Adrenal gland (tissue), 12 donors: ENCODE results near the gene PRAF2. TPM values are rescaled to one million over a fixed set of nuclear protein-coding genes. Genes with fewer than 3 reads are reported as not detected.
A peak's percentile ranks its signal among the peaks of the same experiment; 100 is the strongest.

ENCODE experiments used
- DNase-seq, 7 donors: peaks; one replicate each; pipeline ENCODE4 v3.0.0-alpha.2; 2019 to 2020
- H3K27ac ChIP-seq, 5 donors: fragments of 200-600 bp; sonication (generic) in 4 of 5; 1 replicate in 3 of 5; 2 replicates in 2 of 5; pipeline versions ENCODE4 v1.5.1 to v1.8.0; 2016 to 2020; ENCODE audit warnings: mild to moderate bottlenecking in 1 of 5
- H3K27me3 ChIP-seq: fragments of 200-600 bp; 2 replicates; pipeline ENCODE4 v1.8.0; 2021
- H3K36me3 ChIP-seq, 2 donors: fragments of 200-600 bp; replicated peaks in 1 of 2; 1 replicate in 1 of 2; 2 replicates in 1 of 2; pipeline versions ENCODE4 v1.5.1 to v1.8.0; 2018 to 2022
- H3K4me1 ChIP-seq, 2 donors: fragments of 200-600 bp; replicated peaks in 1 of 2; 1 replicate in 1 of 2; 2 replicates in 1 of 2; pipeline versions ENCODE4 v1.5.1 to v1.8.0; 2018 to 2021
- H3K4me3 ChIP-seq, 4 donors: fragments of 200-600 bp; sonication (generic) in 3 of 4; one replicate each; pipeline ENCODE4 v1.5.1; 2016 to 2018
- H3K9me3 ChIP-seq, 3 donors: fragments of 200-600 bp; sonication (generic) in 1 of 3; replicated peaks in 1 of 3; 1 replicate in 2 of 3; 2 replicates in 1 of 3; pipeline versions ENCODE4 v1.5.1 to v1.8.0; 2016 to 2021
- POLR2A ChIP-seq, 2 donors: fragments of 450-650 bp; IDR thresholded peaks; one replicate each; pipeline ENCODE4 v1.6.1; 2017; ENCODE audit warnings: antibody characterized with exemption in 2 of 2, mild to moderate bottlenecking in 2 of 2, moderate library complexity in 1 of 2
- WGBS, 4 donors: extraction: QIAGEN DNeasy Blood & Tissue Kit in 2 of 4; methylation state at CpG; one replicate each; pipeline versions ENCODE4 v1.1.5 to v1.1.7; 2013 to 2017; 5-methylcytosine and 5-hydroxymethylcytosine counted together
- intact Hi-C, 2 donors: fragments of 100-400 bp; cut with DNase I; formaldehyde crosslinking; loops; one replicate each; pipeline versions ENCODE4 v1.14.1 to v1.15.0; 2022 to 2023
- polyA plus RNA-seq, 3 donors: library from polyadenylated mRNA; stranded (reverse); fragments of 200-250 nt in 2 of 3; fragments of 350-450 nt in 1 of 3; fragmentation: Illumina TruSeq in 1 of 3; extraction: RNeasy Lipid Tissue Mini Kit (QIAGEN cat#74804) in 1 of 3; gene quantifications; one replicate each; pipeline ENCODE4 v1.2.3, GENCODE V29; 2013 to 2014
- total RNA-seq, 9 donors: library from RNA; depleted of rRNA in 4 of 9; stranded (reverse); fragments of >200 nt in 4 of 9; fragments of 120-200 nt in 1 of 9; fragmentation: NEBNext Ultra II Directional in 1 of 9; extraction: Animal tissue kit (Norgen Biotek cat#: 25700) in 1 of 9; gene quantifications; one replicate each; pipeline versions ENCODE4 v1.1.0 to v1.2.4, GENCODE V29; 2013 to 2023
- TF ChIP-seq, protein P1 (sequence below), 6 experiments: fragments of 450-650 bp in 4 of 6; fragments of 200-600 bp in 2 of 6; sonication (generic) in 1 of 6; IDR thresholded peaks; 1 replicate in 5 of 6; 2 replicates in 1 of 6; pipeline versions ENCODE4 v1.5.1 to v1.8.0; 2016 to 2021; ENCODE audit warnings: antibody characterized with exemption in 6 of 6, mild to moderate bottlenecking in 2 of 6, moderate library complexity in 1 of 6
- donor health status: healthy with polysubstance abuse.
- donor health status: Bipolar disorder and iron deficiency.
- donor health status: DM: yes; HTN: yes; CAD: no.
- donor health status: DM: no; HTN: no; CAD: no.
- donor health status: DM: no; HTN: no; CAD: no.
- donor health status: DM: yes; HTN: yes; CAD: no.

The PRAF2 gene
- total and polyA plus RNA-seq, 12 donors, result 9.7 to 100 (median 37.3) TPM

DNA sequence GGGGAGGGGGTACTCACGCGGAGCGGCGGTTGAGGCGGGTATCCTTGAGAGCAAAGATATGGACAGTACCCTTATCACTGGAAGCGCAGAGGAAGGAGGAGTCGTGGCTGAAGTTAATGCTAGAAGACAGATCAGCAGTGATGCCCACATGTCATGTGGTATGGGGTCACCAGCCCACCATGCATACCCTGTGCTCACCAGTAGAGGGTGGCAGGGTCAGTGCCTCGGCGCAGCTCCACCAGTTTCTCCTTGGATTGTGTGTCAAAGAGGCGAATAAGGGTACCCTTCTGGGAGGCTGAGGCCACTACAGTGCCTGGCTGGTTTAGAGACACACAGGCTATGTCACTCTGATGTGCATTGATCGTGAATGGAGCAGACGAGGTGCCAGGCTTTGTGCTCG lies 1.5 kb upstream of the PRAF2 start:
- peaks cover 0 to 3% of the 10 kb centered on the region in 2 donors for H3K4me1 ChIP-seq
- H3K9me3 ChIP-seq, result no peaks in the 10 kb centered on the region
- no peak overlapping the region for H3K27ac ChIP-seq
- peaks cover 0 to 5% of the 10 kb centered on the region in 2 donors for H3K36me3 ChIP-seq
- intact Hi-C loops, result no loop called here
- no peak for TF ChIP-seq POLR2A (IDR thresholded peaks at IDR 0.05)
- TF ChIP-seq, protein P1, sequence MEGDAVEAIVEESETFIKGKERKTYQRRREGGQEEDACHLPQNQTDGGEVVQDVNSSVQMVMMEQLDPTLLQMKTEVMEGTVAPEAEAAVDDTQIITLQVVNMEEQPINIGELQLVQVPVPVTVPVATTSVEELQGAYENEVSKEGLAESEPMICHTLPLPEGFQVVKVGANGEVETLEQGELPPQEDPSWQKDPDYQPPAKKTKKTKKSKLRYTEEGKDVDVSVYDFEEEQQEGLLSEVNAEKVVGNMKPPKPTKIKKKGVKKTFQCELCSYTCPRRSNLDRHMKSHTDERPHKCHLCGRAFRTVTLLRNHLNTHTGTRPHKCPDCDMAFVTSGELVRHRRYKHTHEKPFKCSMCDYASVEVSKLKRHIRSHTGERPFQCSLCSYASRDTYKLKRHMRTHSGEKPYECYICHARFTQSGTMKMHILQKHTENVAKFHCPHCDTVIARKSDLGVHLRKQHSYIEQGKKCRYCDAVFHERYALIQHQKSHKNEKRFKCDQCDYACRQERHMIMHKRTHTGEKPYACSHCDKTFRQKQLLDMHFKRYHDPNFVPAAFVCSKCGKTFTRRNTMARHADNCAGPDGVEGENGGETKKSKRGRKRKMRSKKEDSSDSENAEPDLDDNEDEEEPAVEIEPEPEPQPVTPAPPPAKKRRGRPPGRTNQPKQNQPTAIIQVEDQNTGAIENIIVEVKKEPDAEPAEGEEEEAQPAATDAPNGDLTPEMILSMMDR (IDR thresholded peaks at IDR 0.05), result no peak
- H3K4me3 ChIP-seq, result no peak overlapping the region
- H3K27me3 ChIP-seq, result no peaks in the 10 kb centered on the region
- 82 to 89% (median 87%) methylated on average over 7 to 13 of the region's 13 CpGs for WGBS, 4 donors
- no peak for DNase-seq

DNA sequence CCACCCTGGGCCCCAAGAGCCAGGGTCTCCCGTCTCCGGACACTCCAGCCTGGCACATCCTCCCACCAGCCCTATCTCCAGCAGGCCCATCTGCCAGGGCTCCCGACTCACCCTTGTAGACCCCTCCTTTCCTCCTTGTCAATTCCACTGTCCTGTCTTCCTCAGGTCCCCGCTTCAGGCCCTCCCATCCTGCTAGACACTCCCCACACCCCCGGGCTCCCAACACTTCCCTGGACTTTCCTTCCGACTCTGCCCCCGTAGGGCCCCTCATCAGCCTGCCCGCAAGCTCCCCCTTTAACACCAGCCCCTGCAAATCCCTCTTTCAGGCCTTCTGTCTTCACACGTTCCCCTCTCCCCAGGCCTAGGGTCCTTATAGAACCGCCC lies 1.1 kb downstream of the PRAF2 start:
- H3K27me3 ChIP-seq, result no peaks in the 10 kb centered on the region
- H3K4me3 ChIP-seq, result peak overlapping the region in 1 of 4 donors; percentile 55
- no peaks in the 10 kb centered on the region for H3K9me3 ChIP-seq
- TF ChIP-seq, protein P1 (IDR thresholded peaks at IDR 0.05), result no peak
- no peak for TF ChIP-seq POLR2A (IDR thresholded peaks at IDR 0.05)
- no peak for DNase-seq
- H3K27ac ChIP-seq, result peak overlapping the region in 2 of 5 donors; percentile 50 to 80
- intact Hi-C loops, result no loop called here
- peaks cover 0 to 4% of the 10 kb centered on the region in 2 donors for H3K36me3 ChIP-seq
- no peaks in the 10 kb centered on the region for H3K4me1 ChIP-seq
- WGBS, 4 donors, result 36 to 62% (median 51%) methylated on average over 7 to 10 of the region's 10 CpGs

GRCh38 chrX:49071877-49072711 lies 1.7 kb downstream of the PRAF2 start:
- WGBS, 4 donors, result 26 to 54% (median 40%) methylated on average over 11 to 63 of the region's 63 CpGs
- Histone ChIP-seq H3K4me3 (peak overlapping the region in 1 of 4 donors; percentile 55), H3K4me1 (no peaks in the 10 kb centered on the region), H3K36me3 (no peaks in the 10 kb centered on the region), H3K27ac (peak overlapping the region in 2 of 5 donors; percentile 50 to 80), H3K9me3 (no peaks in the 10 kb centered on the region), H3K27me3 (no peaks in the 10 kb centered on the region)
- DNase-seq, result peak; percentile 74 to 95 (median 84)
- TF ChIP-seq POLR2A (IDR thresholded peaks at IDR 0.05), result peak in 1 of 2 donors; percentile 24
- TF ChIP-seq, protein P1 (IDR thresholded peaks at IDR 0.05), result no peak
- intact Hi-C loops, result no loop called here

DNA sequence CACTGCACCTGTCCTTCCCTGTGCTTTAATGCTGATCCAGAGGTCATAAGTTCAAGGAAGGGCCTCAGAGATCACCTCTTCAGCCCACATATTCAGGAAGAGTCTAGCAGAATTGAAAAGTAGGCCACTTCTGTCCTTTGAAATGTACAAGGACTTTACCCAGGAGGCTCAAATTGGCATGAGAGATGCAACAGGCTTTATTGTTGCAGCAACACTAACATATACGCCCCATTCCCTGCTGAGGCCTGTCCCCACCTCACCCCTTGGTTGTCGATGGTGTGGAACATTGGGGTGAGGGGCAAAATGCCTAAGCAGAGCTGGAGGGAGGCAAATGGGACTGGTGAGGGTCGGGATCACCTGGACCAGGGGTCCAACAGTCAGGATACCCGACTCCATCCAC lies 2.8 kb downstream of the PRAF2 start:
- Histone ChIP-seq H3K4me3 (no peak overlapping the region), H3K4me1 (no peaks in the 10 kb centered on the region), H3K27me3 (no peaks in the 10 kb centered on the region), H3K27ac (no peak overlapping the region), H3K9me3 (no peaks in the 10 kb centered on the region), H3K36me3 (no peaks in the 10 kb centered on the region)
- intact Hi-C loops, result no loop called here
- TF ChIP-seq POLR2A (IDR thresholded peaks at IDR 0.05), result no peak
- TF ChIP-seq, protein P1 (IDR thresholded peaks at IDR 0.05), result no peak
- WGBS, 4 donors, result 66 to 100% (median 85%) methylated on average over 3 to 4 of the region's 4 CpGs
- DNase-seq, result no peak
